ENCODE results near the gene PPM1A. TPM values are rescaled to one million over a fixed set of nuclear protein-coding genes. Genes with fewer than 3 reads are reported as not detected.

PPM1A gene
- total RNA-seq, 2 donors from 2014 or later, result 42.6 to 72.3 TPM

- no peaks in the 10 kb centered on the region for H3K36me3 Mint-ChIP-seq
- H3K4me3 Mint-ChIP-seq, result no peak overlapping the region
- H3K9me3 Mint-ChIP-seq, result no peaks in the 10 kb centered on the region
- H3K27ac Mint-ChIP-seq, result no peak overlapping the region
- H3K4me1 Mint-ChIP-seq (ENCODE audit: low read depth in 2 of 2), result peaks cover 22 to 39% of the 10 kb centered on the region in 2 donors
- H3K27me3 Mint-ChIP-seq, result no peaks in the 10 kb centered on the region
- ATAC-seq, result no peak
- DNase-seq (ENCODE audit: low spot score), result no peak
Measured at GRCh38 chr14:60257865-60258264, 8.8 kb downstream of the PPM1A start.

DNA sequence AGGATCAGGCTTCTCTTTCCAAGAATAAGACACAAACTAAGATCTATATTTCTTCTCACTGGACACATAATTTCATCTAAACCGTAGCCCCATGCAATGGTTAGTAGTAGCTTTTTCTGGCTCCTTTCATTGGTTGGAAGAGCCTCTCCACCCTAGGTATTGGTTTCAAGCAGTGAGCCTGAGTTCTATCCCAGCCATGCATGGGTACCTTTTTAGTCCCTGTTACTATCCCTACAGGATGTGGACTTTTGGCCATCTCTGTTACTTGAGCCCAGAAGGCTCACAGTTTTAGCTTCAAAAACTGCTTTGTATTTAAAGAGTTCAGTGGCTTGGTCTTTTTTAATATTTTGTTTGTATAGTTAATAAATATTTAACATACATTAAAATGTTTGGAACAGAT, 16.1 kb downstream of the PPM1A start:
- Mint-ChIP-seq H3K27ac (peak overlapping the region in 1 of 2 donors; percentile 26), H3K27me3 (no peaks in the 10 kb centered on the region), H3K9me3 (no peaks in the 10 kb centered on the region), H3K36me3 (peaks cover 5% of the 10 kb centered on the region), H3K4me3 (no peak overlapping the region), H3K4me1 (ENCODE audit: low read depth in 2 of 2) (peaks cover 29 to 36% of the 10 kb centered on the region in 2 donors)
- ATAC-seq (no peak), DNase-seq (ENCODE audit: low spot score) (no peak)

- ATAC-seq (no peak), DNase-seq (ENCODE audit: low spot score) (no peak)
- peaks cover 29 to 33% of the 10 kb centered on the region in 2 donors for H3K4me1 Mint-ChIP-seq (ENCODE audit: low read depth in 2 of 2)
- H3K36me3 Mint-ChIP-seq, result peaks cover 5% of the 10 kb centered on the region
- H3K9me3 Mint-ChIP-seq, result no peaks in the 10 kb centered on the region
- H3K27ac Mint-ChIP-seq, result no peak overlapping the region
- H3K27me3 Mint-ChIP-seq, result no peaks in the 10 kb centered on the region
- H3K4me3 Mint-ChIP-seq, result no peak overlapping the region
Measured at GRCh38 chr14:60266021-60266937, 17.3 kb downstream of the PPM1A start.

DNA sequence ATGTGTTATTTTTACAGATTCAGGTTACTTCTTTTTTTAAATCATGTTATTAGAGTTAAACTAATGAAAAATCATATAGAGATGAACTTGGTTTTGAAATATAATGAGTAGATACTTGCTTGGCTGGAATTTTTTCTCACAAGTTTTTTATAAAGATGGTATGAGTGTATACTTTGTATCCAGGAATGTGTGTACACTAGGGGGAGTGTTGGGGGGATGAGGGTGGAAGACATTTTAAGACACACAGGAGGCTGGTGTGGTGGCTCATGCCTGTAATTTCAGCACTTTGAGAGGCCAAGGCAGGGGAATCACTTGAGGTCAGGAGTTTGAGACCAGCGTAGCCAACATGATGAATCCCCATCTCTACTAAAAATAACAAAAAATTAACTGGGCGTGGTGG, 23.2 kb downstream of the PPM1A start:
- H3K4me3 Mint-ChIP-seq, result no peak overlapping the region

GRCh38 chr14:60273956-60274355, 24.9 kb downstream of the PPM1A start:
- H3K27me3 Mint-ChIP-seq, result no peaks in the 10 kb centered on the region
- no peak overlapping the region for H3K27ac Mint-ChIP-seq
- ATAC-seq (no peak), DNase-seq (ENCODE audit: low spot score) (no peak)
- H3K9me3 Mint-ChIP-seq, result peaks cover 3% of the 10 kb centered on the region
- H3K36me3 Mint-ChIP-seq, result no peaks in the 10 kb centered on the region
- peaks cover 58 to 62% of the 10 kb centered on the region in 2 donors for H3K4me1 Mint-ChIP-seq (ENCODE audit: low read depth in 2 of 2)
- H3K4me3 Mint-ChIP-seq, result no peak overlapping the region

More for the DNA sequence above, 23.2 kb downstream of the PPM1A start:
- Mint-ChIP-seq H3K27me3 (no peaks in the 10 kb centered on the region), H3K4me1 (ENCODE audit: low read depth in 2 of 2) (peaks cover 50 to 55% of the 10 kb centered on the region in 2 donors), H3K9me3 (peaks cover 3% of the 10 kb centered on the region), H3K27ac (peak overlapping the region in 1 of 2 donors; percentile 2), H3K36me3 (no peaks in the 10 kb centered on the region)
- ATAC-seq (no peak), DNase-seq (ENCODE audit: low spot score) (no peak)

DNA sequence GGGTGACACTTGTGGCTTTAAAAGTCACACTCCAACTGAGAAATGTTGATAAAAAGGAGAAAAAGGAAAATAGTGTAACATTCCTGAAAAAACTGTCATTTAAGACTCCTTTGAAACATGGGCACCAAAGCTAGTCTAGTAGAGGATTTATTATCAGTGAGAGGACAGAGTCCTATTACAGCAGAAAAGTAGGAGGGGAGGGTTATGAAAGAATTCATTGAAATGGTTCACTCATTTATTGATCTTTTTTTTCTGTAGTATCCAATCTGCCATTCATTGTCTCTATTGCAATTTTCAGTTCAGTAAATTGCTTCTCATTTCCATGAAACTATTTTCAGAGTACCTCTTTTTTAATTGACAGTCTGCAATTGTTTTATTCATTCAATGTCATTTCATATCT, 25.4 kb downstream of the PPM1A start:
- DNase-seq (ENCODE audit: low spot score), result no peak
- peaks cover 3% of the 10 kb centered on the region for H3K9me3 Mint-ChIP-seq
- H3K27ac Mint-ChIP-seq, result peak overlapping the region in 1 of 2 donors; percentile 40
- no peak overlapping the region for H3K4me3 Mint-ChIP-seq
- no peaks in the 10 kb centered on the region for H3K36me3 Mint-ChIP-seq
- H3K27me3 Mint-ChIP-seq, result no peaks in the 10 kb centered on the region
- no peak for ATAC-seq
- H3K4me1 Mint-ChIP-seq (ENCODE audit: low read depth in 2 of 2), result peaks cover 58 to 65% of the 10 kb centered on the region in 2 donors

- Mint-ChIP-seq H3K27ac (no peak overlapping the region), H3K9me3 (peaks cover 3% of the 10 kb centered on the region), H3K36me3 (no peaks in the 10 kb centered on the region), H3K27me3 (no peaks in the 10 kb centered on the region), H3K4me3 (no peak overlapping the region), H3K4me1 (ENCODE audit: low read depth in 2 of 2) (peaks cover 56 to 63% of the 10 kb centered on the region in 2 donors)
- DNase-seq (ENCODE audit: low spot score) (no peak), ATAC-seq (no peak)
Measured at GRCh38 chr14:60275932-60276331, 26.9 kb downstream of the PPM1A start.

DNA sequence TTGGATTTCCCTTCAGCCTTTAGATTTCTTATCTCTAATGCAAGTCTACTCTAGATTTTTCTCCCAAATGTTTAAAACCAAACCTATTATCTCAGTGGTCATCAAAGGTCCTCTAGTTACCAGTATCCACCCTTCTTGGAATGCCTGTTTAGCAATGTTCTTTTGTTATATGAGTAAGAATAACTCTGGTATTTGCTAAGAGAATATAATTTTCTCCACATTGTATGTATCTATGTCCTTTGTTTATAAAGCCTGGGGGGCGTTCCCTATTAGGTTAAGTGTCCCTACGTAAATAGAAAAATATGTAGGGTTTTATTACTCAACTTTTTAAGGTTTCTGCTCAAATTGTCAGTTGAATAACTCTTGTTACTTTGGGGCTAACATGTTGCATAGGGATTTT, 27.3 kb downstream of the PPM1A start:
- DNase-seq (ENCODE audit: low spot score) (no peak), ATAC-seq (no peak)
- H3K27me3 Mint-ChIP-seq, result no peaks in the 10 kb centered on the region
- H3K4me3 Mint-ChIP-seq, result no peak overlapping the region
- no peak overlapping the region for H3K27ac Mint-ChIP-seq
- H3K36me3 Mint-ChIP-seq, result no peaks in the 10 kb centered on the region
- H3K9me3 Mint-ChIP-seq, result peaks cover 3% of the 10 kb centered on the region
- peaks cover 54 to 62% of the 10 kb centered on the region in 2 donors for H3K4me1 Mint-ChIP-seq (ENCODE audit: low read depth in 2 of 2)

- H3K4me1 Mint-ChIP-seq (ENCODE audit: low read depth in 2 of 2), result peaks cover 53 to 59% of the 10 kb centered on the region in 2 donors
- H3K27ac Mint-ChIP-seq, result no peak overlapping the region
- no peaks in the 10 kb centered on the region for H3K27me3 Mint-ChIP-seq
- H3K9me3 Mint-ChIP-seq, result peaks cover 3% of the 10 kb centered on the region
- no peak overlapping the region for H3K4me3 Mint-ChIP-seq
- ATAC-seq, result no peak
- peaks cover 4% of the 10 kb centered on the region for H3K36me3 Mint-ChIP-seq
- no peak for DNase-seq (ENCODE audit: low spot score)
Measured at GRCh38 chr14:60277605-60278190, 28.7 kb downstream of the PPM1A start.

- Mint-ChIP-seq H3K4me3 (no peak overlapping the region), H3K27me3 (no peaks in the 10 kb centered on the region), H3K4me1 (ENCODE audit: low read depth in 2 of 2) (peaks cover 52 to 59% of the 10 kb centered on the region in 2 donors), H3K27ac (peak overlapping the region in 1 of 2 donors; percentile 5), H3K9me3 (no peaks in the 10 kb centered on the region), H3K36me3 (peaks cover 10% of the 10 kb centered on the region)
- DNase-seq (ENCODE audit: low spot score), result no peak
- no peak for ATAC-seq
Measured at GRCh38 chr14:60278350-60278749, 29.3 kb downstream of the PPM1A start.

DNA sequence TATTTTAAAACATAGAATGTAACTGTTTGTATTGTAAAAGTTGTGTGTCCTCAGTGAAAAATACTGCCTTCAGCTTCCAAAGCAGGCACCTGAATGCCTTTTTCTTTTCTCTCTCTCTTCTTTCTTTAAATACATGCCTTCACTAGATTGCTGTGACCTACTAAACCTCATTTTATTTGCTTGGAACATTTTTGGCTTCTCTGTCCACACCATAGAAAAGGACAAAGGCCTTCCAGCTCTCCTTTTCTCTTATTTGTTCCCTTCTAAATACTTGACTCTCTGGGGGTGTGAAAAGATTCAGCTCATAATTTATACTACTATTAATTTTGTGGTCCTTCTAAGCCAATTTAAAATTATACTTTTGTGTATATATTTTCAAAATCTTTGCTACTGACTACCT, 38.4 kb downstream of the PPM1A start:
- Mint-ChIP-seq H3K27me3 (no peaks in the 10 kb centered on the region), H3K4me1 (ENCODE audit: low read depth in 2 of 2) (peaks cover 9 to 10% of the 10 kb centered on the region in 2 donors), H3K9me3 (no peaks in the 10 kb centered on the region), H3K36me3 (peaks cover 25% of the 10 kb centered on the region), H3K4me3 (no peak overlapping the region), H3K27ac (no peak overlapping the region)
- ATAC-seq (no peak), DNase-seq (ENCODE audit: low spot score) (no peak)

- H3K27ac Mint-ChIP-seq, result no peak overlapping the region
- H3K9me3 Mint-ChIP-seq, result no peaks in the 10 kb centered on the region
- ATAC-seq (no peak), DNase-seq (ENCODE audit: low spot score) (no peak)
- peaks cover 19% of the 10 kb centered on the region for H3K36me3 Mint-ChIP-seq
- H3K4me3 Mint-ChIP-seq, result no peak overlapping the region
- no peaks in the 10 kb centered on the region for H3K27me3 Mint-ChIP-seq
- peaks cover under 1 to 2% of the 10 kb centered on the region in 2 donors for H3K4me1 Mint-ChIP-seq (ENCODE audit: low read depth in 2 of 2)
Measured at GRCh38 chr14:60288279-60288678, 39.3 kb downstream of the PPM1A start.

DNA sequence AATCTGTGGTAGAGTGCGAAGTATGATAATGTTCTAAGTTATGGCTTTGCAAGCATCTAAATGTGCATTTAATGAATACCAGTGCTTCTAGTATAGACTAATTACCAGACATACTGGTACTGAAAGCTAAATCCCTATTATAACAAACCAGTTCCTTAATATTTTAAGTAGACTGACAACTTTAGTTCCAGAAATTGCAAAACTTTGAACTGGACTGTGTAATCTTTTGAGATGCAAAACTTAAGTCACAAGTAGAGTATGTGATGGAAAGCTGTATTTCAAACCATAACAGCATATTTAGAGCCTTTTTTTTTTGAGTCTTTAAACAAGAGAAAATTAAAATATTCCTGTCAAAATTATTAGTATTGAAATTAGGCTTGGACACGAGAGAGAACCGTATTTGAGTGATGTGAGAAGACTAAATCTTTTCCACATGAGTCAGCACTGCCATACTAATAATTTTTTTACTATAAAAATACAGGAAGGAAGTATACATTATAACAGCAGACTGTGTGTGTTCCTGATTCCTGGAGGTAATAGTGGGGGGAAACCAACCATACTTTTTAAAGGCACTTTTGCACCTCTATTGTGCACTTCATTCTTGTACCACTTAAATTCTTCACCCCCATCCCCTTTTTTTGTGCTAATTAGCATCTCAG, 45.5 kb downstream of the PPM1A start:
- ATAC-seq, result no peak
- Mint-ChIP-seq H3K36me3 (peaks cover 12% of the 10 kb centered on the region), H3K4me1 (ENCODE audit: low read depth in 2 of 2) (no peaks in the 10 kb centered on the region), H3K27me3 (no peaks in the 10 kb centered on the region), H3K27ac (no peak overlapping the region), H3K9me3 (no peaks in the 10 kb centered on the region), H3K4me3 (no peak overlapping the region)
- DNase-seq (ENCODE audit: low spot score), result no peak

DNA sequence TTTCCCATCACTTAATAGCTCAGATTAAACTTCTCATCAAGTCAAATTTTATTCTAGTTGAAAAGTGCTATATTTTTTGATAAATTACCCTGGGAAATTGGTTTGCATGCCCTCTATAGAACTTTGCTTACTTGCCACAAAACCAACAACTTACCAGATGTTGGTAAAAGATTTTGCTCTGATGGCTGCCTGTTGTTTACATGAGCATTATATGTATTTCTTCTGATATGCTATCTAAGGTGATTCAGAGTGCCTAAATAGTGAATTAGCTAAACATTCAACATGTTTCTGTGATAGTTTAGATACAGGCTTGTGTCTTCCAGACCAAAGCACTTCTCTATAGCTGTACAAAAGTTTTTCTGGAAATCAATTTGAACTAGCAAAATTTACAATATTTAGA, 51.0 kb downstream of the PPM1A start:
- Mint-ChIP-seq H3K4me3 (no peak overlapping the region), H3K9me3 (no peaks in the 10 kb centered on the region), H3K27me3 (no peaks in the 10 kb centered on the region), H3K4me1 (ENCODE audit: low read depth in 2 of 2) (peaks cover 0 to 5% of the 10 kb centered on the region in 2 donors), H3K27ac (no peak overlapping the region), H3K36me3 (no peaks in the 10 kb centered on the region)
- ATAC-seq, result no peak
- DNase-seq (ENCODE audit: low spot score), result no peak

Measured in natural killer cell treated with Interleukin-12 subunit alpha and Interleukin-12 subunit beta and Interleukin-15 and Interleukin-18, amount 100 ng/mL, for 72 hours (primary cell).